HEK293T (cell line): ENCODE measurements around the gene ASPHD1.

Source experiments
- CTCF ChIA-PET: fragments of 350-600 bp; formaldehyde crosslinking; extraction: SDS; loops from one replicate; lab custom pipeline; 2021; ENCODE audit warnings: antibody characterized with exemption, inconsistent platforms; lab: Yijun Ruan, JAX
- POLR2A ChIA-PET: fragments of 350-600 bp; formaldehyde crosslinking; extraction: SDS; loops from one replicate; lab custom pipeline; 2020; ENCODE audit warnings: antibody characterized with exemption, inconsistent platforms; lab: Yijun Ruan, JAX
- DNase-seq: peaks from one replicate; pipeline ENCODE4 v3.0.0; 2012; ENCODE audit warnings: mixed read lengths; ENCODE audit errors: extremely low spot score
- ARNT ChIP-seq: fragments of 450-650 bp; IDR thresholded peaks from 2 replicates; pipeline ENCODE4 v1.6.1; 2017; ENCODE audit warnings: mild to moderate bottlenecking
- BHLHE40 ChIP-seq: fragments of 450-650 bp; IDR thresholded peaks from 2 replicates; pipeline ENCODE4 v1.6.1; 2016; ENCODE audit warnings: mild to moderate bottlenecking, moderate library complexity, borderline replicate concordance
- CTBP1 ChIP-seq: fragments of 450-650 bp; IDR thresholded peaks from 2 replicates; pipeline ENCODE4 v1.6.1; 2016; ENCODE audit warnings: borderline replicate concordance
- ELF4 ChIP-seq: fragments of 450-650 bp; IDR thresholded peaks from 2 replicates; pipeline ENCODE4 v1.6.1; 2017; ENCODE audit warnings: antibody characterized with exemption
- FOXA1 ChIP-seq: fragments of 450-650 bp; IDR thresholded peaks from 2 replicates; pipeline ENCODE4 v1.6.1; 2016; ENCODE audit warnings: mild to moderate bottlenecking
- FOXK2 ChIP-seq: fragments of 450-650 bp; IDR thresholded peaks from 2 replicates; pipeline ENCODE4 v1.6.1; 2016; ENCODE audit warnings: mild to moderate bottlenecking
- FOXM1 ChIP-seq: fragments of 450-650 bp; IDR thresholded peaks from 2 replicates; pipeline ENCODE4 v1.6.1; 2017; ENCODE audit warnings: mild to moderate bottlenecking, borderline replicate concordance
- HDGF ChIP-seq: fragments of 450-650 bp; IDR thresholded peaks from 2 replicates; pipeline ENCODE4 v1.6.1; 2017; ENCODE audit warnings: antibody characterized with exemption, borderline replicate concordance
- L3MBTL2 ChIP-seq: fragments of 450-650 bp; conservative IDR thresholded peaks from 2 replicates; pipeline ENCODE4 v1.6.1; 2016; ENCODE audit warnings: mild to moderate bottlenecking
- LEF1 ChIP-seq: fragments of 450-650 bp; IDR thresholded peaks from 2 replicates; pipeline ENCODE4 v1.6.1; 2017; ENCODE audit warnings: mild to moderate bottlenecking, borderline replicate concordance
- NFRKB ChIP-seq: fragments of 450-650 bp; IDR thresholded peaks from 2 replicates; pipeline ENCODE4 v1.6.1; 2016; ENCODE audit warnings: mild to moderate bottlenecking, moderate library complexity
- SP1 ChIP-seq: fragments of 450-650 bp; IDR thresholded peaks from 2 replicates; pipeline ENCODE4 v1.6.1; 2017
- SUZ12 ChIP-seq: fragments of 450-650 bp; IDR thresholded peaks from 2 replicates; pipeline ENCODE4 v1.6.1; 2016; ENCODE audit warnings: mild to moderate bottlenecking
- TARDBP ChIP-seq: fragments of 450-650 bp; IDR thresholded peaks from 2 replicates; pipeline ENCODE4 v1.6.1; 2016
- ZNF384 ChIP-seq: fragments of 450-650 bp; IDR thresholded peaks from 2 replicates; pipeline ENCODE4 v1.6.1; 2016
- TF ChIP-seq, protein P1 (sequence below): fragments of 450-650 bp; IDR thresholded peaks from 2 replicates; pipeline ENCODE4 v1.6.1; 2016

Gene ASPHD1

GRCh38 chr16:29897333-29897732 is 3.0 kb upstream of the ASPHD1 start:
- DNase-seq, result no peak
- ChIA-PET CTCF (no interaction called here), POLR2A (interaction anchor here (1.0 to 4.9 kb wide), 3 partner anchors 9 to 76 kb away, joined by 3 to 41 read pairs (median 4); partner anchors contain the start of gene KCTD13)
- no peak for TF ChIP-seq FOXK2
- TF ChIP-seq ZNF384, result no peak
- no peak for TF ChIP-seq SUZ12
- no peak for TF ChIP-seq FOXA1
- TF ChIP-seq ARNT, result no peak
- TF ChIP-seq, protein P1, sequence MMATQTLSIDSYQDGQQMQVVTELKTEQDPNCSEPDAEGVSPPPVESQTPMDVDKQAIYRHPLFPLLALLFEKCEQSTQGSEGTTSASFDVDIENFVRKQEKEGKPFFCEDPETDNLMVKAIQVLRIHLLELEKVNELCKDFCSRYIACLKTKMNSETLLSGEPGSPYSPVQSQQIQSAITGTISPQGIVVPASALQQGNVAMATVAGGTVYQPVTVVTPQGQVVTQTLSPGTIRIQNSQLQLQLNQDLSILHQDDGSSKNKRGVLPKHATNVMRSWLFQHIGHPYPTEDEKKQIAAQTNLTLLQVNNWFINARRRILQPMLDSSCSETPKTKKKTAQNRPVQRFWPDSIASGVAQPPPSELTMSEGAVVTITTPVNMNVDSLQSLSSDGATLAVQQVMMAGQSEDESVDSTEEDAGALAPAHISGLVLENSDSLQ, result no peak
- no peak for TF ChIP-seq SP1
- no peak for TF ChIP-seq LEF1
- no peak for TF ChIP-seq ELF4
- TF ChIP-seq FOXM1, result no peak
- TF ChIP-seq L3MBTL2, result no peak

GRCh38 chr16:29898135-29898803 is 2.0 kb upstream of the ASPHD1 start:
- DNase-seq, result no peak
- POLR2A ChIA-PET, result interaction anchor here (1.0 to 4.9 kb wide), 4 partner anchors 10 to 75 kb away, joined by 3 to 41 read pairs (median 10); partner anchors contain the start of genes KCTD13 and TMEM219
- TF ChIP-seq SUZ12, result no peak
- TF ChIP-seq ZNF384, result no peak
- no peak for TF ChIP-seq LEF1
- TF ChIP-seq, protein P1, result no peak
- no peak for TF ChIP-seq NFRKB
- no peak for TF ChIP-seq BHLHE40
- no peak for TF ChIP-seq CTBP1
- TF ChIP-seq ARNT, result no peak
- TF ChIP-seq FOXK2, result no peak
- no peak for TF ChIP-seq L3MBTL2
- TF ChIP-seq HDGF, result no peak
- TF ChIP-seq TARDBP, result no peak
- TF ChIP-seq FOXM1, result no peak
- TF ChIP-seq ELF4, result no peak
- no peak for TF ChIP-seq FOXA1
- TF ChIP-seq SP1, result no peak
- CTCF ChIA-PET, result interaction anchor here (1.5 kb wide), 1 partner anchor 50 kb away, joined by 10 read pairs; no protein-coding TSS in a partner anchor

DNA sequence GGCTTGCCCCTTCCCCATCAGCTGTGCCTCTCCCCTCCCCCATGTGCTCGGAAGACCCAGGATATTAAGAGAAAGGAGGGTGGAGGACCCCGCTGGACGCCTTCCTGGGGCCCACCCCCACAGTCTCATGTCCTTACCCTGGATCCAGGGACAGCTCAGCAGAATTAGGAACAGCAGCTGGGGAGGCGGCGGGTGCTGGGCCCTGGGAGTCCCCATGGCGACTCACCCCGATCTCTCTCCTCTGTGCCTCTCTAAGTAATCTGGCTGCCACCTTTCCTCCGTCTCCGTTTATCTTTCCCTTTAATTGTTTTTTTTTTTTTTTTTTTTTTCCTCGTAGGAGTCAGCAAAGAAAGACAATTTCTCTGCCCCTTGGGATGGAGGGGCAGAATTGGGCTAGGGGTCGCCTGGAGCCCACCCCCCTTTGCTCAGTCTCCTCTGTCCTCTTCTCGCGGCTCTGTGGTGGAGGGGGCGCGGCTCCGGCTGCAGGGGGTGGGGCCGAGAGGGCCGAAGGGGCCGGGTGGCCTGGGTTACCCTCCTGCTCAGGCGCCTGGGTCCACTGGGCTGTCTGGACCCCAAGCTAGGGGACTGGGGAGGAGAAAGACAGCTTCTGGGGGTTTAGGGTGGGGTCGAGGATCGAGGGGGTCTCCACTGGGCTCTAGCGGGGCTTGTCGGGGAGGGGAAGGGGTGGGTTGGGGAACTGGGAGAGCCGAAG is 1.3 kb upstream of the ASPHD1 start:
- CTCF ChIA-PET, result interaction anchor here (0.6 to 1.8 kb wide), 5 partner anchors 12 to 116 kb away, joined by 3 to 10 read pairs (median 4); partner anchors contain the start of gene TMEM219
- POLR2A ChIA-PET, result interaction anchor here (0.7 to 4.9 kb wide), 21 partner anchors 9 to 1051 kb away, joined by 3 to 41 read pairs (median 4); partner anchors contain the start of genes CDIPT, HIRIP3, KCTD13 and MAZ
- TF ChIP-seq SUZ12 (no peak), HDGF (no peak), ELF4 (no peak), ZNF384 (no peak), CTBP1 (no peak), FOXM1 (no peak), FOXA1 (no peak), L3MBTL2 (no peak)
- peak; percentile 77 for DNase-seq

- ChIA-PET POLR2A (interaction anchor here (0.6 to 4.9 kb wide), 23 partner anchors 9 to 1050 kb away, joined by 3 to 41 read pairs (median 4); partner anchors contain the start of genes CDIPT, HIRIP3, KCTD13 and MAZ), CTCF (interaction anchor here (0.5 to 1.8 kb wide), 7 partner anchors 12 to 576 kb away, joined by 3 to 10 read pairs (median 4); partner anchors contain the start of gene TMEM219)
- no peak for TF ChIP-seq BHLHE40
- TF ChIP-seq TARDBP, result no peak
- TF ChIP-seq CTBP1, result no peak
These were observed 679 bp upstream of the ASPHD1 start, which contains the start of gene SEZ6L2 for GRCh38 chr16:29899516-29900101. Gene SEZ6L2 (minus strand): TSS chr16:29899550. CDS start chr16:29899019, 531 bp downstream.

GRCh38 chr16:29900888-29901606 is 759 bp downstream of the ASPHD1 start:
- DNase-seq, result no peak
- CTCF ChIA-PET, result interaction anchor here (0.6 to 1.8 kb wide), 3 partner anchors 10 to 202 kb away, joined by 3 to 5 read pairs (median 4); no protein-coding TSS in a partner anchor
- POLR2A ChIA-PET, result interaction anchor here (0.8 to 4.9 kb wide), 11 partner anchors 8 to 94 kb away, joined by 3 to 41 read pairs (median 5); partner anchors contain the start of genes HIRIP3, KCTD13, PAGR1 and TAOK2
- TF ChIP-seq BHLHE40 (no peak), CTBP1 (no peak), FOXA1 (no peak), ARNT (no peak), ZNF384 (no peak), ELF4 (no peak), LEF1 (no peak), HDGF (no peak), FOXK2 (no peak), FOXM1 (no peak), SUZ12 (no peak), TARDBP (no peak), NFRKB (no peak), L3MBTL2 (no peak), SP1 (no peak)
- TF ChIP-seq, protein P1, result no peak

More at GRCh38 chr16:29899516-29900101, 679 bp upstream of the ASPHD1 start, which contains the start of gene SEZ6L2:
- DNase-seq, result peak; percentile 94
